ENCODE results near the gene UBASH3B.
"Not testable (repeated sequence)": the region's sequence is repeated elsewhere in the genome, so short reads cannot be mapped to it uniquely, and the experiment has no call there.

Gene UBASH3B

GRCh38 chr11:122655527-122656072, at the start of gene UBASH3B:
Gene UBASH3B, plus strand, starts transcription at chr11:122655722. Its CDS starts 328 bp downstream, at chr11:122656050.
- peak; percentile 90 for DNase-seq (ENCODE audit: low spot score)

GRCh38 chr11:122607162-122607561, 48.4 kb upstream of the UBASH3B start:
- not testable (repeated sequence) for DNase-seq (ENCODE audit: low spot score)

GRCh38 chr11:122612123-122612824, 43.2 kb upstream of the UBASH3B start:
- DNase-seq (ENCODE audit: low spot score) = no peak

GRCh38 chr11:122616718-122617117, 38.8 kb upstream of the UBASH3B start:
- no peak for DNase-seq (ENCODE audit: low spot score)

GRCh38 chr11:122617297-122617696, 38.2 kb upstream of the UBASH3B start:
- DNase-seq (ENCODE audit: low spot score) = no peak

GRCh38 chr11:122617926-122618325, 37.6 kb upstream of the UBASH3B start:
- no peak for DNase-seq (ENCODE audit: low spot score)

- DNase-seq (ENCODE audit: low spot score) = no peak
Measured at GRCh38 chr11:122618927-122619326, 36.6 kb upstream of the UBASH3B start.

- DNase-seq (ENCODE audit: low spot score) = no peak
Measured at GRCh38 chr11:122619757-122620156, 35.8 kb upstream of the UBASH3B start.

- DNase-seq (ENCODE audit: low spot score) = not testable (repeated sequence)
Measured at GRCh38 chr11:122625501-122625900, 30.0 kb upstream of the UBASH3B start.

GRCh38 chr11:122625976-122626665, 29.4 kb upstream of the UBASH3B start:
- no peak for DNase-seq (ENCODE audit: low spot score)

GRCh38 chr11:122627745-122628144, 27.8 kb upstream of the UBASH3B start:
- DNase-seq (ENCODE audit: low spot score) = no peak

- DNase-seq (ENCODE audit: low spot score) = peak; percentile 86
Measured at GRCh38 chr11:122628810-122629555, 26.5 kb upstream of the UBASH3B start.

GRCh38 chr11:122632181-122632824, 23.2 kb upstream of the UBASH3B start:
- no peak for DNase-seq (ENCODE audit: low spot score)

GRCh38 chr11:122633219-122633829, 22.2 kb upstream of the UBASH3B start:
- DNase-seq (ENCODE audit: low spot score) = peak; percentile 90

GRCh38 chr11:122634501-122634900, 21.0 kb upstream of the UBASH3B start:
- DNase-seq (ENCODE audit: low spot score) = peak; percentile 73

- no peak for DNase-seq (ENCODE audit: low spot score)
Measured at GRCh38 chr11:122637541-122637940, 18.0 kb upstream of the UBASH3B start.

GRCh38 chr11:122642472-122642922, 13.0 kb upstream of the UBASH3B start:
- DNase-seq (ENCODE audit: low spot score) = no peak

- no peak for DNase-seq (ENCODE audit: low spot score)
Measured at GRCh38 chr11:122642971-122643370, 12.6 kb upstream of the UBASH3B start.

GRCh38 chr11:122645847-122646246, 9.7 kb upstream of the UBASH3B start:
- DNase-seq (ENCODE audit: low spot score) = no peak

GRCh38 chr11:122646549-122647340, 8.8 kb upstream of the UBASH3B start:
- no peak for DNase-seq (ENCODE audit: low spot score)
